ENCODE results near the gene USP20.

DNA sequence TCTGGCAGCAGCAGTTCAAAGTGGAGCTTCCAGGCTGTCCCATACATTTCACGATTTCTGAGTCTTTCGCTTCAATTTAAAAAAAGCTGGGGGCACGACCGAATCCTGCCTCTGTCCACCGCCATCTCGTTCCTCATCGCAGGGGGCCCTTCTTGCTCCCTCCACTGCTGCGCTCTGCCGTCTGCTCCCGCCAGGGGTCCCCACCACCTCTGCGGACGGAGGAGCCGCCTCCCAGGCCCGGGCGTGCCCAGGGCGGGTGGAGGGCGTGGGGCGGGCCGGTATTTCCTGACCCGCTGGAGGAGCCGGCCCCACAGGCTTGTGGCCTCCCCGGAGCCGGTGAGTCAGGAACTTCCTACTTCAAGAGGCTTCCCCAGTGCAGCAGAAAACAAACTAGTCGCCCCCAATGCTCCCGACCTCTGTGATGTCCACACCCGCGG is 50.4 kb downstream of the USP20 start:
- TF ChIP-seq, protein P1, sequence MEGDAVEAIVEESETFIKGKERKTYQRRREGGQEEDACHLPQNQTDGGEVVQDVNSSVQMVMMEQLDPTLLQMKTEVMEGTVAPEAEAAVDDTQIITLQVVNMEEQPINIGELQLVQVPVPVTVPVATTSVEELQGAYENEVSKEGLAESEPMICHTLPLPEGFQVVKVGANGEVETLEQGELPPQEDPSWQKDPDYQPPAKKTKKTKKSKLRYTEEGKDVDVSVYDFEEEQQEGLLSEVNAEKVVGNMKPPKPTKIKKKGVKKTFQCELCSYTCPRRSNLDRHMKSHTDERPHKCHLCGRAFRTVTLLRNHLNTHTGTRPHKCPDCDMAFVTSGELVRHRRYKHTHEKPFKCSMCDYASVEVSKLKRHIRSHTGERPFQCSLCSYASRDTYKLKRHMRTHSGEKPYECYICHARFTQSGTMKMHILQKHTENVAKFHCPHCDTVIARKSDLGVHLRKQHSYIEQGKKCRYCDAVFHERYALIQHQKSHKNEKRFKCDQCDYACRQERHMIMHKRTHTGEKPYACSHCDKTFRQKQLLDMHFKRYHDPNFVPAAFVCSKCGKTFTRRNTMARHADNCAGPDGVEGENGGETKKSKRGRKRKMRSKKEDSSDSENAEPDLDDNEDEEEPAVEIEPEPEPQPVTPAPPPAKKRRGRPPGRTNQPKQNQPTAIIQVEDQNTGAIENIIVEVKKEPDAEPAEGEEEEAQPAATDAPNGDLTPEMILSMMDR (IDR thresholded peaks at IDR 0.05): peak in 6 of 7 experiments; percentile 33 to 99 (median 94)
- no peak for TF ChIP-seq POLR2A (IDR thresholded peaks at IDR 0.05)

All from stomach (tissue), 4 donors.